ENCODE results near the gene RALGAPA2. TPM values are rescaled to one million over a fixed set of nuclear protein-coding genes. Genes with fewer than 3 reads are reported as not detected.

The RALGAPA2 gene
- polyA plus RNA-seq, 4 donors: 17.4 to 24.7 (median 18.6) TPM

DNA sequence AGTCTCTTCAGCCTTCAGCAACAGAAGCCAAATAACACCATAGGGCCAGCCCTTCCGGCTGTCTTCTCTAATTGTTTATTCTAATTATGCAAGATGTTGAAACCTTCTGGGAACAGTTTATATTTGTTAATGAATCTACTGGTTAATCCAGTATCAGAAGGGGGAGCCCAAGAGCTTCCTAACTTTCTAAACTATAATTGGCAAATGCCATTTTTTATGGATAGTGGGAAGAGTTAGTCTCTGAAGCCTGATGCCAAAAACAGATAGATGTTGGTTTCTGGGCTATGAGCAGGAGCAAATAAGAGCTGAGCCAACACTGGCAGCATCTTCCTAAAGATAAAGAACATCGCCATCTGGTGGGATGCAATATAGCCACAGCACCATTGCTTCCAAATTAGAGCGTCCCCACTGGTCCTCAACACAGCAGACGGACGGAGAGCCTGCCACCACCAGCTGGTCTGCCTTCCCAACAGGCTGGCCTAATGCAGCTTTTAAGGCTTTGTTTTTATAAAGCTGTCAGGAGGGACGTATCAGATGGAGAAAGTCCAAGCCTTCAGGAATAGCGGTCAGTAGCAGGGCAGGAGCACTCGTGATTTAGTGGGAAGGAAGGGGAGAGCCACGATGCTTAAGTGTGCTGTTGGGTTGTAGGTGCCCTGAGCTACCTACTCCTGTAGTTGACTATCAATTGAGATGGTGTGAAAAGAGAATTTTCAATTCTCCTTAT is 118.8 kb downstream of the RALGAPA2 start:
- DNase-seq (ENCODE audit: low read depth in 4 of 4, low spot score in 2 of 4): peak in 3 of 4 donors; percentile 11 to 33 (median 21)

DNA sequence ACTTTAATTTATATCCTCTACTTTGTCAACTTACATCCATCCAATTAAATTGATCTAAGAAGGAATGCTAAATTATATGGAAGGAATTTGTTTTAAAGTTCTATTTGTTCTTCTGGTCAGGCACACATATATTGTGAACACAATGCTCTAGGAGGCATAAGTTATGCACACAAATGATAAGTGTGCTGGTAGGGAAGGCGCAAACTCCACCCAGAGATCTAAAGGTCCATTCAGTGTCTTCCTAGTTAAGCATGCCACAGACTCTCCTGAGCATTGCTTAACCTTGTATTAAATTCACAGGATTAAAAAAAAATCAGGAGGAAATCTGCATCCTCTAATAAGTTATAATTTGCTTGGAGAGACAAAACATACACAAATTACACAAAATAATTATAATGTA is 127.3 kb downstream of the RALGAPA2 start:
- no peak for DNase-seq (ENCODE audit: low read depth in 4 of 4, low spot score in 2 of 4)

DNA sequence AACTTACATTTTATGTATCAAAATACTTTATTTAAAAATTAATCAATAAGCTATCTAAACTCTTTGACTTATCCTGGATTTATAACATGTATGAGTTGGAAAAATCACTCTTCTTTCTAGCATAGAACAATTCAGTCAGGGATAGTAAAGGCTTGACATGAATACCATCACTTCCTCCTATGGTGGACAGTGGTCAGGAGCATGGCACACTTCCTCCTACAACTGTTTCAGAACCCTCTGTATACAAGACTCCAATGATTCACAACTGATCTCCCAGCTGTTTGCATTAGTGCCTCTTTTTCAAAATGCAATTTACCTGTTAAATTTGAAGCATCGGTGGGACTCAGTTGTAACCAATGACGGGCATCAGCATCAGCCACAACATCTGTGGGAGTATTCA is 129.7 kb downstream of the RALGAPA2 start:
- DNase-seq (ENCODE audit: low read depth in 4 of 4, low spot score in 2 of 4): no peak

- DNase-seq (ENCODE audit: low read depth in 4 of 4, low spot score in 2 of 4): no peak
These were observed 132.3 kb downstream of the RALGAPA2 start for GRCh38 chr20:20580139-20580538.

GRCh38 chr20:20578838-20579237 is 133.6 kb downstream of the RALGAPA2 start:
- no peak for DNase-seq (ENCODE audit: low read depth in 4 of 4, low spot score in 2 of 4)

GRCh38 chr20:20573797-20574196 is 138.6 kb downstream of the RALGAPA2 start:
- DNase-seq (ENCODE audit: low read depth in 4 of 4, low spot score in 2 of 4): no peak

DNA sequence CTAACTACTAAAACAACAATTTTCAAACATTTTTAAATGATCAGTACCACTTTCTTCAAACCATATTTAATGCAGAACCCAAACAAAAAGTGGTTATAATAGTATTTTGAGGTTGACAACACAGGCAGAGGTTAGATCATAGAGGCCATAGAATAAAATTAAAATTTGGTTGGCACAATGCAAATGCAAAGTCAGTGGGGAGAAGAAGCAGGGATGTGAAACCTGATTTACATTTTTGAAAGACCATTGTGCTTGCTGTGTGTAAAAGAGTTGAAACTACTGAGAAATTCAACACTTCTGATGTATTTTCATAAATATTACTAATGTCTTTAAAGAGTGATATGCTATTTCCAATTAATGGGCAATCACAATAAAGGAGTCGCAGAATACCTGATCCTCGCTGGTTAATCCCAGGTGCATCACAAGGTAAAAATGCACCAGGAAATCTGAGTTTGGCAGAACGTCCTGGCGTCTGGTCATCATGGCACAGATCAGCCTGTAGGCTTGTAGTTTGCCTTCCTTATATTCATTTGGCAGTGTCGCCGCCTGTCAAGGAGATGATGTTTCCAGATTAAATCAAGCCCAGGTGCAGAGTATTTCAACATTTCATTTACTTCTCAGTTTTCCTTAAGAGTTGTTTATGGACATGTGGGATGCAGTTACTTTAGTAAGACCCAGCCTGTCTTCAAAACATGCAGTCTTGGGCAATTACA is 141.2 kb downstream of the RALGAPA2 start:
- no peak for DNase-seq (ENCODE audit: low read depth in 4 of 4, low spot score in 2 of 4)

GRCh38 chr20:20568604-20569205 is 143.7 kb downstream of the RALGAPA2 start:
- peak in 1 of 4 donors; percentile 2 for DNase-seq (ENCODE audit: low read depth in 4 of 4, low spot score in 2 of 4)

GRCh38 chr20:20567712-20568111 is 144.7 kb downstream of the RALGAPA2 start:
- no peak for DNase-seq (ENCODE audit: low read depth in 4 of 4, low spot score in 2 of 4)

GRCh38 chr20:20566516-20566915 is 145.9 kb downstream of the RALGAPA2 start:
- no peak for DNase-seq (ENCODE audit: low read depth in 4 of 4, low spot score in 2 of 4)

- DNase-seq (ENCODE audit: low read depth in 4 of 4, low spot score in 2 of 4): no peak
These were observed 148.2 kb downstream of the RALGAPA2 start for GRCh38 chr20:20564279-20564678.

GRCh38 chr20:20562507-20562906 is 149.9 kb downstream of the RALGAPA2 start:
- DNase-seq (ENCODE audit: low read depth in 4 of 4, low spot score in 2 of 4): no peak

- DNase-seq (ENCODE audit: low read depth in 4 of 4, low spot score in 2 of 4): no peak
These were observed 150.6 kb downstream of the RALGAPA2 start for GRCh38 chr20:20561841-20562240.

DNA sequence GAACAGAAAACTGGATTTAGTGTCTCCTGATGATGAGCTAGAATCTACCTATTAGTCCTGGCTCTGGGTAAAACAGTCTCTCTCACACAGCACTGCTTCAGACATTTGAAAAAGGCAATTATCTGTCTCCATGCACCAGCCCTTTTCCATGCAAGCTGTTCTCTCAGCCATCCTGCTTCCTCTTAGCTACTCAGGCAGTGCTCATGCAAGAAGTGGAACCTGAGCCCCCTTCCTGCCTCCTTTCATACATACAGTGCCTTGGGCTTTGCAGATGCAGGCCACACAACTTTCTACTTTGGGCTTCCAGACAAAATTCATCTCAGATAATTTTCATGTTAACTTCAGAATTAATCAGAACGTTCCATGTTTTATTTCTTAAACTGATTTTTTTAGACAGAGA is 151.3 kb downstream of the RALGAPA2 start:
- DNase-seq (ENCODE audit: low read depth in 4 of 4, low spot score in 2 of 4): no peak

DNA sequence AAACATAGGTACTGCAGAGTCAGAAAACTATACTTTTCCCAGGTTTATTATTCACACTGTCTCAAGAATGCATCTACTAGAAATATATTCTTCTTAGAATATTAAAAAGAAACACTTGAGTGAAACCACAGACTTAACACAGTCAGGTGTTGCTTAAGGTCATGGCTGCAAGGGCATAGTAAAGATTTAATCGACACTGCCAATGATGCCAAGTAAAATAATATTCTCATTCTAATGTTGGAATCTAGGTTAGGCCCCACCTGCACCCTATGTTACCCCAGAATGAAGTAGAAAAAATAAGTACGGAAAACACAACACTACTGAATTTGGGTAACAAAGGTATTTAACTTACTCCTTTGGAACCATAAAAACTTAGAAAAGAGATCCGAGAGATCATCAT is 155.0 kb downstream of the RALGAPA2 start:
- DNase-seq (ENCODE audit: low read depth in 4 of 4, low spot score in 2 of 4): no peak

GRCh38 chr20:20555838-20556237 is 156.6 kb downstream of the RALGAPA2 start:
- DNase-seq (ENCODE audit: low read depth in 4 of 4, low spot score in 2 of 4): no peak

DNA sequence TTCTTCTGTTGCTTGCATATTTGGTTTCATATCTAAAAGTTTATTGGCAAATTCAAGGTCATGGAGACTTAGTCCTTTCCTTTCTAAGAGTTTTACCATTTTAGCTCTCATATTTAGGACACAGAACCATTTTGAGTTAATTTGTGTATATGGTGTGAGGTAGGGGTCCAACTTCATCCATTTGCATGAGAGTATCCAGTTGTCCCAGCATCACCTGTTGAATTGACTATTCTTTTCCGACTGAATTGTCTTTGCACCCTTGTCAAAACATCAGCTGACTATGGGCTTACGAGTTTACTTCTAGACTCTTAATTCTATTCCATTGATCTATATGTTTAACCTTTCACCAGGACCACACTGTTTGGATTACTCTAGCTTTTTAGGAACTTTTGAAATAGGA is 157.5 kb downstream of the RALGAPA2 start:
- no peak for DNase-seq (ENCODE audit: low read depth in 4 of 4, low spot score in 2 of 4)

GRCh38 chr20:20553541-20553940 is 158.9 kb downstream of the RALGAPA2 start:
- no peak for DNase-seq (ENCODE audit: low read depth in 4 of 4, low spot score in 2 of 4)

GRCh38 chr20:20552076-20552475 is 160.4 kb downstream of the RALGAPA2 start:
- no peak for DNase-seq (ENCODE audit: low read depth in 4 of 4, low spot score in 2 of 4)

DNA sequence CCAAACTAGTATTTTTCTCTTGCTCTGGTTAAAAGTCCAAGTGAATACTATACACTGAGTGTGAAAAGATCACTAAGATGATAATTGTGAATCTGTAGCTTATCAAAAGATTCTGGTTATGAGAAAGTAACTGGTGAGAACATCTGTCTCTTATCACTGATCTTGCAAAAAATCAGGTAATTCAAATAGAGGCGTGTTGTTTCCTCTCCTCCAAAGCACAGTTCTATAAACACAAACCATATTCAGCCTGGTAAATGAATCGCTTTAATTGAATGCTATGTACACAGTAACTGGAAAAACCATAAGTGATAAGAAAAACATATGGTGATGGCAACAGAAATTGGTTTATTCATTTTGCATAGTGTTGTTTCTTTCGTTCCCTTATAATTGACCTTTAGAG is 161.0 kb downstream of the RALGAPA2 start:
- no peak for DNase-seq (ENCODE audit: low read depth in 4 of 4, low spot score in 2 of 4)

DNA sequence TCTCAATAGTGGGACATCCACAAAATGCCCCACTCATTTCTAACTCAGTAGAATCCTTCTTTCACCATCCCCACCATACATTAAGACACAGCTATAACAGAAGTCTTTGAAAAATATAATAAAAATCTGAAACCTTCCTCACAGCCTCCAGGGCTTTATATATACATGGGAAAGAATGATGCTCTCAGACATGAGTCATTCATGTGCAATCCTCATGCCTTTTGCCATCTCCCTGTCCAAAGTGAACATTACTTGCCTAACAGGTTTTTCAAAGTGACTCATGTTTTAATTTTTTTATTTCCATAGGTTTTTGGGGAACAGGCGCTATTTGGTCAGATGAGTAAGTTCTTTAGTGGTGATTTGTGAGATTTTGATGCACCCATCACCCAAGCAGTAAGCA is 162.7 kb downstream of the RALGAPA2 start:
- DNase-seq (ENCODE audit: low read depth in 4 of 4, low spot score in 2 of 4): no peak

- no peak for DNase-seq (ENCODE audit: low read depth in 4 of 4, low spot score in 2 of 4)
These were observed 163.2 kb downstream of the RALGAPA2 start for GRCh38 chr20:20549267-20549612.
